ENCODE data around the gene RCBTB1. TPM values are rescaled to one million over a fixed set of nuclear protein-coding genes. Genes with fewer than 3 reads are reported as not detected.

RCBTB1 gene
- total RNA-seq, 1 donor from 2014 or later, result 21.6 TPM

Other genes with a start within 250 kb of the RCBTB1 start
- gene CAB39L, start 141.5 kb downstream of the RCBTB1 start, total RNA-seq, result 23.4 TPM
- gene SETDB2, start 141.3 kb downstream of the RCBTB1 start, total RNA-seq, result 17.8 TPM
- 15.1 TPM for gene PHF11, start 89.6 kb downstream of the RCBTB1 start, total RNA-seq
- 0.52 TPM for gene ARL11, start 42.9 kb upstream of the RCBTB1 start, total RNA-seq
- gene EBPL, start 105.9 kb upstream of the RCBTB1 start, total RNA-seq, result 6.0 TPM
- 60.0 TPM for gene KPNA3, start 207.1 kb upstream of the RCBTB1 start, total RNA-seq

All from left ventricle myocardium inferior (tissue), 1 donor.